ENCODE measurements around the gene SRSF3. TPM values are rescaled to one million over a fixed set of nuclear protein-coding genes. Genes with fewer than 3 reads are reported as not detected.

Gene SRSF3
- total and polyA plus RNA-seq, 9 of the 15 experiments (the other 6 are each of a cell fraction or from before 2014, with no cell fraction given): 337 to 1,200 (median 518) TPM

- TF ChIP-seq CHD7 (IDR thresholded peaks at IDR 0.05; ENCODE audit: low read depth, low read length) (no peak), ZNF639 (CRISPR knock-in tag; conservative IDR thresholded peaks at IDR 0.05 in 1 of 2, IDR thresholded peaks at IDR 0.05 in 1 of 2) (no peak), FOXK2 (conservative IDR thresholded peaks at IDR 0.05 in 1 of 2, IDR thresholded peaks at IDR 0.05 in 1 of 2; ENCODE audit: low read depth in 2 of 2) (peak in 1 of 2 experiments; percentile 50; a peak in 2 of 4 replicates), CHCHD3 (CRISPR knock-in tag; IDR thresholded peaks at IDR 0.05) (0 out of 2 replicates have a peak, but pooled peaks have one; percentile 44), CCNT2 (IDR thresholded peaks at IDR 0.05; ENCODE audit: borderline replicate concordance, extremely low read depth, insufficient read length, low read depth, low read length) (peak; percentile 72), IRF1 (CRISPR knock-in tag; IDR thresholded peaks at IDR 0.05; ENCODE audit: borderline replicate concordance) (no peak), ZBTB8A (IDR thresholded peaks at IDR 0.05; ENCODE audit: partially characterized antibody) (no peak), MAFK (IDR thresholded peaks at IDR 0.05; ENCODE audit: low read length) (no peak), SPI1 (IDR thresholded peaks at IDR 0.05; ENCODE audit: borderline replicate concordance, low read depth, low read length) (peak; percentile 72; the same call in 1 of the 2 replicates), HOMEZ (CRISPR knock-in tag; IDR thresholded peaks at IDR 0.05) (no peak)
Measured at GRCh38 chr6:36546920-36547645, 47.1 kb upstream of the SRSF3 start, which contains the start of gene STK38 (continued).
